HG03097 (cell line): Measurements from ENCODE around the gene GSTM4.
A peak's percentile ranks its signal among the peaks of the same experiment; 100 is the strongest.

Experiments used
- ATAC-seq: cut with Tn5 transposase; IDR thresholded peaks from one replicate; pipeline ENCODE4 v1.9.1; 2021; ENCODE audit not compliant: unreplicated experiment, low FRiP score

GSTM4 gene

DNA sequence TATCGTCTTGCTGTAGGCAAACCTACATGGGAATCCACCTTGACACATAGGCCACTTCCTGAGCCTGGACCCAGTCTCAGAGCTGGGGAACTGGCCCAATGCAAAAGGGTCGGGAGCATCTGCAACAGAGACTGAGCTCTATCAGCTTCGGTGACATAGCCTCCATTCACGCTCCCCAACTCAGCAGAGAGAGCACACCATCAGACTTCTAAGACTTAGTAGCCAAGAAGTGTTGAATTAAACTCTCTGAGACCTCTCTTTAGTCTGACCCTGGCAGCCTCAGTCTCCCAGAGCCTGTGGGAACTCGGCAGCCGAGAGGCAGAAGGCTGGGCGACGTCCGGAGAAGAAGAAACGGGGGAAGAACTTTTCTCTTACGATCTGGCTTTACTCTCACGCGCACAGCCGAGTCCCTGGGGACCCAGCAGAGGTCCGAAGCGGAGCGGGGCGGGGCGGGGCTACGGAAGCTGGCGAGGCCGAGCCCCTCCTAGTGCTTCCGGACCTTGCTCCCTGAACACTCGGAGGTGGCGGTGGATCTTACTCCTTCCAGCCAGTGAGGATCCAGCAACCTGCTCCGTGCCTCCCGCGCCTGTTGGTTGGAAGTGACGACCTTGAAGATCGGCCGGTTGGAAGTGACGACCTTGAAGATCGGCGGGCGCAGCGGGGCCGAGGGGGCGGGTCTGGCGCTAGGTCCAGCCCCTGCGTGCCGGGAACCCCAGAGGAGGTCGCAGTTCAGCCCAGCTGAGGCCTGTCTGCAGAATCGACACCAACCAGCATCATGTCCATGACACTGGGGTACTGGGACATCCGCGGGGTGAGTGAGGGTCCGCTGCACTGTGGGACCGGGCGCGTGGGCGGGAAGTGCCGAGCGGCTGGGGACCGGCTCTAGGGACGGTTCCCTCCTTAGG, at the start of gene GSTM4:
Gene GSTM4, plus strand, starts transcription at position 485 of the 905 bp plus-strand sequence. Its CDS starts 291 bp downstream, at position 776.
- peak; percentile 84 for ATAC-seq

DNA sequence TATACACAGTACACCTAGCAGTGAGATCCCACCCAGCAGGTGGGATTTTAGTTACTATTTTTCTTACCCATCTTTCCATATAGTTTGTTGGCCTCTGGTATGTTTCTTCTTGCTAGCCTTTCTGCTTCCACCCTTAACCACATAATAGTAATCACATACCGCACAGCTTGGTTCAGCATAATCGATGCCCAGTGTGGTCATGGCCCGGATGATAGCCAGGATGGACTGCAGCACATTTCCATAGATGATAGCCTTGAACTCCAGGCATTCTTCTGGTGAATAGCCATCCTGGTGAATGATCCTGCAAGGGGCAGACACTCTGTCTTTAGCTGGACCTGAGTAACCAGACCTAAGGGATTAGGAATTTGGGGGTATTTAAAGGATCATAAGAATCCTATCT, 46.0 kb upstream of the GSTM4 start:
- no peak for ATAC-seq

DNA sequence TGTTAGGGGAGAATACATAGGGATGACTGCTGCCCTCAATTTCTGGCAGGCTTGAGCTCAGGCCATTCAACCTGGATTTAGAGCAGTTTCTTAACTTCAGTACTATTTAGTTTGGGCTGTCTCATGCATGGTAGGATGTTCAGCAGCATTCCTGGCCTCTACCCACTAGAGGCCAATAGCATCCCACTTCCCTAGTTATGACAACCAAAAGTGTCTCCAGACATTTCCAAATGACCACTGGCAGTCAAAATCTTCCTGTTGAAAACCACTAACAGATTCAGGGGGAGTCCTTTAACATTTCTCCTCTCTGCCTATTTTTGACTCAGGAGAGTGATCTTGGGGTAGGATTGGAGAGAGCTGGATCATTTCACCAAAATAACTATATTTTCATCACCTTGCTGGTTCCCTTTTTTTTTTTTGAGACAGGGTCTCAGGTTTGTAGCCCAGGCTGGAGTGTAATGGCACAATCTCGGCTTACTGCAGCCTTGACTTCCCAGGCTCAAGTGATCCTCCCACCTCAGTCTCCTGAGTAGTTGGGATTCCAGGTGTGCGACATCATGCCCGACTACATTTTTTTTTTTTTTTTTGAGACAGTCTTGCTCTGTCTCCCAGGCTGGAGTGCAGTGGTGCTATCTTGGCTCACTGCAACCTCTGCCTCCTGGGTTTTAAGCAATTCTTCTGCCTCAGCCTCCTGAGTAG, 45.1 kb upstream of the GSTM4 start:
- ATAC-seq = no peak

DNA sequence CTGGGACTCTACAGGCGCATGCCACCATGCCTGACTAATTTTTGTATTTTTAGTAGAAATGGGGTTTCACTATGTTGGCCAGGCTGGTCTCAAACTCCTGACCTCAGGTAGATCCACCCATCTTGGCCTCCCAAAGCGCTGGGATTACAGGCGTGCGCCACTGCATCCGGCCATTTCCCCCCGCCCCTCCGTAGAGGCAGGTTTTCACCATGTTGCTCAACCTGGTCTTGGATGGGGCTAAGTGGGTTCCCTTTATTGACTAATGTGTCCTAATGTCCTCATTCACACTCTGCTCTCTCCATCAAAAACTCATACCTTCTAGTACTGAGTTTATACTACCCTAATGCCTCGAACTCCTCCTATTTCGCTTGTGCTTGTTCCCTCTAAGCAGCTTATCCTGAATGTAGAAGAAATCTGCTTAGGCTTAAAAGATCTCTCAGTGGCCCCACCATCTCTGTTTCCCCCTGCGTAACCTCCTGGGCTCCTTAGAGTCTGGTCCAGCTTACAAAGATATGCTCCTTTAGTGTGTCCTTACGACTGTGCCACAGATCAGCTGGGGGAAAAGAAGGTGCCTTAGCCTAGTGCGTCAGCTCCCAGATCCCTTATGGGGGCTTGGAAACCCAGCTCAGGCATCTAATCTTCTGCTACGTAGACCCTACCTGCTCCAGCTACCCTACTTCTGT, 44.5 kb upstream of the GSTM4 start:
- ATAC-seq = no peak

DNA sequence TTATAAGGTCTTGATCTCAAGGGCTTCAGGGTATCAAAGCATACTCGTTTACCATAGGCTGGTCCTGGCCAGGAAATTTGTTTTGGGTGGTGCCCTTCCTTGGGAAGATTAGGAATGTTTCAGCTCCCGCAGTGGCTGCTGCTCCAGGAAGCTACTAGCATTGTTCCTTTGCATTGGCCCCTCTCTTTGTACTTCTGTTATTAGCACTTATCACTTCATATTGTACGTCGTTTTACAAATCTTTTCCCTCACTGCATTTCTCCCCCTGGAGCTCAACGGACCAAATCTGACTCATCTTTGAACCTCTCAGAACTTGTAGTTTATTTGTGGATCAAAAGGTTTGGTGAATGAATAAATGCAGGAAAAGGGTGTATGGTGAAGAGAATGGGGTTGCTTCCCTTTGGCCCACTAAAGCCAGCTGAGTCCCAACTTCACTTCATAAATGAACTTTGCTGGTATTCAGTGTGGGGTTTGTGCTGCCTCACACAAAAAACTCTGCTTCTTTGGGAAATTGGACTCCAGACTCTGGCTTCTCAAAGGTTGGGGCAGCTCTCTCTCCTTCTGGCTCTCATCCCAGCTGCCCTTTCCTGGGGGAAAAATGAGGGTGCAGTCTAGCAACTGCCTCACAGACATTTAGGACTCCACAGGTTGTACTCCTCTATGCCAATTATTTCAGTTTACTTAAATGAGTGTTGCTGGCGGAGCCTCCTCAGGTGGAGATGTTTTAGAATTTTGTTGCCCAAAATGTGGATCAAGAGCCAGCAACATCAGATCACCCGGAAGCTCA, 42.3 kb upstream of the GSTM4 start:
- ATAC-seq = no peak

DNA sequence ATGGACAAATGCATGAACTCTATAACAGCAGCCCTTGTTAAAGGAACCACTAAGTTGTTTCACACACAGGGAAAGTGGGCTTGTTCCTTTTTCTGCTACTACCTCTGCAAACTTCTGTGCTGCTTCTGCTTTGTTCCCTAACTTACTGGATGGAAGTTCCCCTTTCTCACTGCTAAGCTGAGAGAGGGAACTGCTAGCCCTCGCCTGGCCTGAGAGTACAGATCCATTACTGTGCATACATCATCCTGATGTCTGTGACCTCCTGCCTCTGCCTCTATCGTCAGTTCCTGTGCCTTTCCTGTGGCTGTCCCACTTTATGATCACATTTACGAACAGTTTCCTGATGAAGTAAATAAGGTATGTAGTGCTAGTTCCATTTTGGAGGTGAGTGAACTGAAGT, 40.0 kb upstream of the GSTM4 start:
- ATAC-seq = no peak

DNA sequence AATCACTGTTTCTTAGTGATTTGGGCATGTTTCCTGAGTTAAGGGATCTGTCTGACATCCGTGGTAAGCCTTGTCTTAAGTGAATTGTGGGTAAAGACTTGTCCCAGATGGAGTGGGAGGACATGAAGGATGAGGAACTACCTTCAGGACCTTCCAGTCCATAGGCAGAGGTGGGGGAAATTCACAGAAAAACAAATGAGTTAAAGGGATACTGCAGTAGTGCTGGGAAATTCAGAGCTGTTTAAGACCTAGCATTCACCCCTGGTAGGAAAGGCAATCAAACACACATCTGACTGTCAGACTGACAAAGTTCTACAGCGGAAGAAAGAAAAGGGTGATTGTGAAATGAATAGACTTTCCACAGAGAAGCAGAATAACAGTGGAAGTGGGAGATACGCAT, 39.5 kb upstream of the GSTM4 start:
- ATAC-seq = no peak

DNA sequence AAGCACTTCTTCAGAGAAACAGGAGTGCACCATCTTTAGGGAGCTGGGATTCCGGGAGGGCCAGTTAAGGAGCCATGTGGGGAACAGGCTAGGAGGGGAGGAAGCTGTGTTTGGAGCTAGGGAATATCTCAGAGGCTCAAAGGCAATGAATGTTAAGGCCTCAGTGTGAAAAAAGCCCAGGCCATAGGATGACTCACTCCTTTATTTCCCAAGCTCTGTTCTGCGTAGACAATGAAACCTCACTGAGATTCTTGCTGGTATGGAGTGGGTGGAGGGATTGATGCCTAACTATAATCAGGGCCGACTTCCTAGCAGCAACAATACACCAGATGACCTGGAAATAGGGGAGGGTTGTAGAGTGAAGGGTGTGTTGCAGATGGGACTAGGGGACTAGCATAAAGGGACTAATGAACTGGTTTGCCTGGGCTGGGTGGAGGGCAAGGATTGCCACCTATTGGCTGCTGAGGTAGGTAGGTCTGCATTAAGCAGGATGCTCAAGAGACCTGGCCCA, 38.6 kb upstream of the GSTM4 start:
- ATAC-seq = no peak

DNA sequence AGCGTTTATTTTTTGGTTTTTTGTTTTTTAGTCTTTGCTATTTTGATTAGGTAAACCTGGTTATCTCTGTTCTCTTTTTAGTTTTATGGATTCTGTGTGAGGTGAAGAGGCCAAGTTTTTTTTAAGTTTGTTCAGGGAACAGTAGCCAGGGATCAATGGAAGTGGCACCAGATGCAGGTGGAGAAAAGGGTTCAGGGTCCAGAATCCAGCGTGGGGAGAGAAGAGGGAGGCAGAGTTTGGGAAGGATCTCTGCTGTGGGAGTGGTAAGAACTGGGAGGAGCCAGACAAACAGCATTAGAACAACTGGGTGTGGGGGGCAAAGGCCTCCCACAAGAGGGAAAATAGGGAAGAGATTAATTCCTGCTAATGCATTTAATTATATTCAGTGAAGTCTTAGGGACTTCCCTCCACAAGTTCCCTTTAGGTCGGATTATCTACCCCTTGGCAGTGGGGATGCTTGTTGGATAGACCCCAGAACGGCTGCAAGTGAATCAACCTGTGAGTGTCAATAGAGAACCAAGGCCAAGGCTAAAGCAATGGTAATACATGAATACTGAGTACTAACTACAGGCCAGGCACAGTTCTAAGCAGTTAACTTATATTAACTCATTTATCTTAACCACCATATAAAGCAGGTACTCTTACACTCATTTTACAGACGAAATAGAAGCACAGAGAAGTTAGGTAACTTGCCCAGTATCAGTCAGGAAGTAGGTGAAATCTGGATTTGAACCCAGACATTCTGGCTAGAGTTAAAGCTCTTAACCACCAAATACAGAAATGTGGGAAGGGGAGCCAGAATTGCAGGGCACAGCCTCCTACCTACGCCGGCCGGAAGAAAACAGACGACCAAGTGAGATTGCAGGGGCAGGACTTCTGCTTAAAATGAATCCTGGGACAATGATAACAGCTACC, 37.0 kb upstream of the GSTM4 start:
- ATAC-seq = no peak

DNA sequence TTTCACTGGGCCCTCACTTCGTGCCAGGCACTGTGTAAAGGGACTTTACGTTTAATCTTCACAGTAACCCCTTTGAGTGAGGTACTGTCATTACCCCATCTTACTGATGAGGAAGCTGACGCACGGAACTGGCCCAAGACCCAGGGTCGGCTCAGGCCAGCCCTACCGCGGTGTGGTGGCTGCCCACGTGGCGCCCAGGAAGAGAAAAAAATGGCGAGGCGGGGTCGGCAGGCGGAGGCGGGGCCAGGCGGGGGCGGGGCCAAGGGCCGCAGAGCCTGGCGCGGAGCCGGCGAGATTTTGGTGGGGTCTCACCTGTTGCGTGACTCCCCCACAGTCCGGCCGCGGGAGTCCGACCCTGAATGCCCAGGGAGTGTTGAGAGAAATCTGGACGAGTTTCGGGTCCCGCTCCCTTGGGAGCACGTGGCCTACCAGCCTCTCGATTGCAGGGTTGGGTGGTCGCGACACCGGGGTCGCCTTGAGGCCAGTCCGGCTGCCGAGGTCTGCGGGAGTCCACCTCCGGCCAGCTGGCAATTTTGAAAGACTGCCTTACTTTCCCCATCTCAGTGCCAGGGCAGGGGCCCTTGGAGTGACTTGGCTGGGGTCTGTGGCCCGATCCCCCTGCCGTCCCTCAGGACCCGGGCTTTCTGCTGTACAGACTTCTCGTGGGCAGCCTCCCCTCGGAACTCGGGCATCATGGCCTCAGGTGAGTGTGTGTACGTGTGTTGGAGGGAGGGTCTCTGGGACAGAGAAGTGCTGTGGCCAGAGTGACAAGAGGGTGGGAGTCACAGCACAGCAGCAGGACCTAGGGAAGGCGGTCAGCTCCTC, 36.1 kb upstream of the GSTM4 start, which contains the start of the genes AMPD2 and GNAT2:
Gene AMPD2, plus strand, starts transcription at position 262 of the 825 bp plus-strand sequence. CDS start 1,339 bp downstream, outside the sequence.
Gene GNAT2, minus strand, starts transcription at position 41 of the 825 bp plus-strand sequence. CDS start 6,746 bp downstream, outside the sequence.
- peak; percentile 49 for ATAC-seq

DNA sequence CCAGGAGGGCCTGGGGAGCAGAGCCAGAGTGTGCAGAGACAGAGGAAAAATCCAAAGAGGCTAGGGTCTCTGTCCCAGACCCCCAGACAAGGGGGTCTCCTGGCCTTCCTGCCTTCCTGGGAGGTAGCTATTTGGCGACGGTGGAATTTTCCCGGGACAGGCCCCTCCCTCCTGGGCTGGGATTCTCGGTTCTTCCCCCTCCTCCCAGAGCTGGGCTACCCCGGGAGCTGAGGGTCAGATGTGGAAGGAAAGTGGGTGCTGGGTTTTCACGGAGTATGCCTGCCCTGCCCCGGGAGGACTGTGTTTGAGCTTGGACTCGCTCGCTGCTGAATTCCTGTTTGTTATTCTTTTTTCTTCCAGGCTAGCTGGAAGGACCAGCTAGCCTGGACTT, 35.5 kb upstream of the GSTM4 start:
- no peak for ATAC-seq

DNA sequence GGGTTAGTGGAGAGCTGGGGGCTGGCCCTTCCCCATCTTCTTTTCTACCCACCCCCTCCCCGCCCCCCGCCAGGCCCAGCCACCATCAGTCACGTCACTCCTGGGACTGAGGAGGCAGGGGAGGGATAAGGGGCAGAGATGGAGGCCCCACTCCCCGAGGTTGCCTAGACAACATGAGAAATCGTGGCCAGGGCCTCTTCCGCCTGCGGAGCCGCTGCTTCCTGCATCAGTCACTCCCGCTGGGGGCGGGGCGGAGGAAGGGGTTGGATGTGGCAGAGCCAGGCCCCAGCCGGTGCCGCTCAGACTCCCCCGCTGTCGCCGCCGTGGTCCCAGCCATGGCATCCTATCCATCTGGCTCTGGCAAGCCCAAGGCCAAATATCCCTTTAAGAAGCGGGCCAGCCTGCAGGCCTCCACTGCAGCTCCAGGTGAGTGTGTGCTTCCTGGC, 35.0 kb upstream of the GSTM4 start:
- ATAC-seq = peak; percentile 48

DNA sequence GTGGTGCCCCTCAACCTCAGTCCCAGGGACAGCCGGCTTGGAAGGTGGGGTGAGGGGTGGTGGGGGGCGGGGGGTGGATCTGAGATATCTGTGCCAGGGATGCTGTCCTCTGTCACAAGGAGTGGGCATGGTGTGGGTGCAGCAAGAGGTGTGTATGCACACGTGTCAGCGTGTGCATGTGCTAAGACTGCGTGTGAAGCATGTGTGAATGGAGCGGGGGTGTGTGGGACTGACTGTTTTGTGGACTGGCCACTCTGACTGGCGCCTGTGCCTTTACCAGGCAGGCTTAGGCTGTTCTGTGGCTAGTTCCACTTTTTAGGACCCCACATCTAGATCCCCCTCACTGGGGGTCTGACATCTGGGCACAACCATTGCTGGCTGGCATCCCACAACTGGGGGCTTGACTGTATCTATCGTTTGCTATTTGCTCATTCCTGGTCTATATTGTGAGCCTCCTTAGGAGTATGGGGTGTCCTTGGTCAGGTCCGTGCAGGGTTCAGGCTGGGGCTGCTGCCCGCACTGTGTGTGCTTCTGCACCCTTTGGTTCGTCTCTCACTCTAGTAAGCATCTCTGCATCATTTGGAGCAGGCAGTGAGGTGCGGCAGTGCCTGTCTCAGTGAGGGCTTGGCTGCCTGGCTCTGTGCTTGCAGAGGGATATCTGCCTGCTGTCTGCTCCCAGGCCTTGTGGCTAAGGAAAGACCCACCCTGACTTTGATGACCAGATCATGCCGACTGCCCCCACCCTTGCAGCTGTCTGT, 34.3 kb upstream of the GSTM4 start:
- no peak for ATAC-seq

DNA sequence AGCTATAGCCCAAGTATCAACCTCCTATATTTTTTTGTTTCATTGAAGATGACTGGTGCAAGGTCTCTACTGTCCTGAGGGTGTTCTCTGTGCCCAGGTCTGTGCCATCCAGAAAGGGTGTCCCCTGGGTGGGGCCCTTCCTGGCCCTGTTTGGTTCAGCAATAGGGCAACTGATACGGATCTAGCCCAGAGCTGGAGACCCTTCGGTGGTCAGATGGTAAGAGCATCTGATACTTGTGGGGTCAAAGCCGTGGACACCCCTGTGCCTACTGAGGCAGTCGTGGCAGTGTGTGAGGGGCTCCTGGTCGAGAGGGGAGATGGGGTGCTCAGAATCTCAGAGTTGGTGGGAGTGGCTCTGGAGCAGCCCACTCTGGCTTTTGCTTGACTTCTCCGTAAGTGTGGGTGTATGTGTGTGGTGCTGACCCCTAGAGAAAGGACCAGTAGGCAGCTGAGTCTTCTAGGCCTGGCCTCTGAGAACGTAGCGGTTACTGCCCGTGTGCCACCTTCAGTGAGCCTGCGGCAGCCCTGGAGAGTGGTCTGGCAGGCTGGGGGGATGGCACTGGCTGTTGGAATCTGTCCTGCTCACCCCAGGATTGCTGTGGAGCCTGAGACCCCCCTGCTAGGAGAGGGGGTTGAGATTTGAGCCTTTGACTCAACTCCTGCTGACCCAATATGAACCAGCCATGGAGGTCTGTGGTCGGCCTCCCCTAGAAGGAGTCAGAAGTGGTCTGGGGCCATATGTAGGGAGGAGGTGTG, 33.6 kb upstream of the GSTM4 start:
- ATAC-seq = no peak

DNA sequence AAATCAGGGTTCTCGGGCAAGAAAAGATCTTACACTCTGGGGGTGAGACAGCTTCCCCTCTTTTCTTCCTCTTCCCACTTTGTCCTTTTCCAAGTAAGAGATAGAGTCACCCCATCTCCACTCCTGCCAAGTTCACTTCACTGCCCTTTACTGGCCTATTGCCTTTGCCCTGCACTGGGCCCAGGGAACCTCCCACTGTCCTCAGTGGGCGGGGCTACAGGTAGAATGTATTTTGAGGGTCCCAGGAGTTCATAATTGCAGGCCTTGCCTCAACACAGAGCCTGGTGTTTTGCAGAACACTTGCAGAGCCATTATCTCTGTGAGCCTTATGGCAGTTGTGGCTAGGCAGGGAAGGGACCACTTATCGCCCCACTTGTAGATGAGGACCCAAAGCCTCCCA, 33.0 kb upstream of the GSTM4 start:
- ATAC-seq = no peak

DNA sequence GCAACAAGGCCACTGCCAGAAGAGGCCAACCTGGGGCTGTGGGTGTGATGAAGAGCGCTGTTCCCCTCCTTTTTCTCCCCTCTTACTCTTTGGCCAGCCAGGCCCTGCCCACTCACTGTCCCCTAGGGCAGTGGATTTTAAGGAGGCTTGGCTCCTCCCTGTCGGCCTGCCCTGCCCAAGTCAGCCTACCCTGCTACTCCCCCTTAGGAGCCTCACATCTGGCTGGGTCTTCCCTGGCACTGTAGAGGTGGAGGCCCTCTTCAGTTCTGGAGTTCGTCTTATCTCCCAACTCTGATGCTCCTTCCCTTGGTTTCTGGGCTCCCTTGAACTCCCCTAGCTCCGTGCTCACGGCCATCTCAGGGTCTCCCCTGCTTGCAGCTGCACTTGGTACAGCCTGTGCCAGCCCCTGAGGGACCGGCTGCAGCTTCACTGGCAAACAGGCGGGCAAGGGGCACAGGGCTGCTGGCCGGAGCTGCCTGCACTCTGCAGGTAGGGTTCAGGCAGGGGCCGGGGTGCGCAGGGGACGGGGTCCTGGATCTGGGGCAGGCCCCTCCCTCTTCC, 32.2 kb upstream of the GSTM4 start:
- no peak for ATAC-seq
